GM12892 (cell line): ENCODE data around the gene MVK.

Source experiments
- POLR2A ChIP-seq: IDR thresholded peaks from 2 replicates; pipeline ENCODE4 v1.6.1; 2011; ENCODE audit warnings: low read depth, low read length, control low read depth
- POLR2AphosphoS5 ChIP-seq: IDR thresholded peaks from 2 replicates; pipeline ENCODE4 v1.6.1; 2011; ENCODE audit warnings: low read depth, low read length, control low read depth

DNA sequence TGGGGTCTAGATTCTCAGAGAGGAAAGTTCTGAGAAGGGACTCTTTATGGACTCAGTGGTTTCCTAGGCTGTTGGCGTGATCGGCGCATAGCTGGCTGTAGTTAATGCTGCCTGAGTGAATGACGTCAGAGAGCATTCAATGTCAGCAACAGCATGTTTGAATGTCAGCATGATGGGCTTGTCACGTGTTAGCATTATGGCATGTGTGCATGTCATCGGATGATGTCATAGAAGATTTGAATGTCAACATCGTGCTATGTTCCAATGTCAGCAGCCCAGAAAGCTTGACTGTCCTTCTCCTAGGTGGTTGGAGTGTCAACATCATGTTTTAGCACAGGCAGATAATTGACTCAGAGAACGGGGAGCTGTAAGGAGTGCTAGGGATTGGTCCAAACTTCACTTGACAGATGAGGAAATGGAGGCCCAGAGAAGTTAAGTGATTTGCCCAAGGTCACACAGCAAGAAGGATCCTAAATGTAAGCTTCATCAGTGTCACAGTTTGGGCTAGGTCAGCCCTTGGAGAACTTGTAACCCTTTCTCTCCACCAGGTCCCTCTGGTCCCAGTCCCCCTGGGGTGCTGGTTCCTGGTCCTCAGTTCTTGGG is 45.5 kb downstream of the MVK start:
- TF ChIP-seq POLR2A (no peak), POLR2AphosphoS5 (no peak)
